GM23338 (cell line): ENCODE results near the gene PLD6.

Source experiments
- CREB1 ChIP-seq: fragments of 250-450 bp; sonication (Bioruptor Pico); IDR thresholded peaks from 2 replicates; pipeline ENCODE4 v1.5.0; 2020; ENCODE audit warnings: low read depth, mild to moderate bottlenecking, moderate library complexity
- ETS1 ChIP-seq: IDR thresholded peaks from 2 replicates; pipeline ENCODE4 v1.6.1; 2016; ENCODE audit warnings: antibody characterized with exemption
- EZH2 ChIP-seq: fragments of 200-600 bp; sonication (generic); IDR thresholded peaks from one replicate; pipeline ENCODE4 v1.8.0; 2017; ENCODE audit warnings: antibody characterized with exemption, mild to moderate bottlenecking, low read depth; ENCODE audit not compliant: unreplicated experiment
- EZH2phosphoT487 ChIP-seq: fragments of 200-600 bp; sonication (generic); IDR thresholded peaks from one replicate; pipeline ENCODE4 v1.8.1; 2018; ENCODE audit warnings: antibody characterized with exemption; ENCODE audit not compliant: unreplicated experiment
- JUNB ChIP-seq: IDR thresholded peaks from one replicate; pipeline ENCODE4 v1.6.1; 2016; ENCODE audit warnings: antibody characterized with exemption; ENCODE audit not compliant: unreplicated experiment
- POLR2AphosphoS5 ChIP-seq: IDR thresholded peaks from 2 replicates; pipeline ENCODE4 v1.6.1; 2016; ENCODE audit warnings: antibody characterized with exemption, low read depth
- ZNF114 ChIP-seq: fragments of 250-450 bp; sonication (Bioruptor Pico); IDR thresholded peaks from 2 replicates; pipeline ENCODE4 v1.5.0; 2020; ENCODE audit warnings: mild to moderate bottlenecking, moderate library complexity
- ZNF331 ChIP-seq: fragments of 250-450 bp; sonication (Bioruptor Pico); IDR thresholded peaks from 2 replicates; pipeline ENCODE4 v1.5.0; 2020; ENCODE audit warnings: low read depth, mild to moderate bottlenecking, moderate library complexity
- TF ChIP-seq, protein P1 (sequence below): IDR thresholded peaks from one replicate; pipeline ENCODE4 v1.6.1; 2018; ENCODE audit warnings: antibody characterized with exemption; ENCODE audit not compliant: unreplicated experiment
- TF ChIP-seq, protein P2 (sequence below), 2 experiments: fragments of 200-600 bp in 1 of 2; sonication (generic) in 1 of 2; conservative IDR thresholded peaks; 2 replicates each; pipeline versions ENCODE4 v1.5.1 to v1.6.1; 2016 to 2017; ENCODE audit warnings: antibody characterized with exemption in 2 of 2, low read depth in 2 of 2, mild to moderate bottlenecking in 2 of 2, moderate library complexity in 1 of 2

DNA sequence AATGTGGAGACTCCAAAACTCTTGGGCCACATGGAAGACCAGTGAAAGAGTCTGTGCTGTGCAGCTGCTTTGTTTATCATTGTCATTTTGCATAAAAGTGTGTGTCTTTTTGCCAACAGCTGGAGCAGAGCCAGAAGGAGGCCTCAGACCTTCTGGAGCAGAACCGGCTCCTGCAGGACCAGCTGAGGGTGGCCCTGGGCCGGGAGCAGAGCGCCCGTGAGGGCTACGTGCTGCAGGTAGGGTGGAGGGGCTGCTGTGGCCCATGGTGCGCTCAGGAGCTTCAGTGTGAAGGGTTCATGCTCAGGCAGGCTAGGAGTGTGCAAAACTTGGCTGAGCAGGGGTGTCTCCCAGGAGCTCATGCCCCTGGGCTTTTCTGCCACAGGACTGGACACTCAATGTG, 45.0 kb downstream of the PLD6 start:
- TF ChIP-seq, protein P1, sequence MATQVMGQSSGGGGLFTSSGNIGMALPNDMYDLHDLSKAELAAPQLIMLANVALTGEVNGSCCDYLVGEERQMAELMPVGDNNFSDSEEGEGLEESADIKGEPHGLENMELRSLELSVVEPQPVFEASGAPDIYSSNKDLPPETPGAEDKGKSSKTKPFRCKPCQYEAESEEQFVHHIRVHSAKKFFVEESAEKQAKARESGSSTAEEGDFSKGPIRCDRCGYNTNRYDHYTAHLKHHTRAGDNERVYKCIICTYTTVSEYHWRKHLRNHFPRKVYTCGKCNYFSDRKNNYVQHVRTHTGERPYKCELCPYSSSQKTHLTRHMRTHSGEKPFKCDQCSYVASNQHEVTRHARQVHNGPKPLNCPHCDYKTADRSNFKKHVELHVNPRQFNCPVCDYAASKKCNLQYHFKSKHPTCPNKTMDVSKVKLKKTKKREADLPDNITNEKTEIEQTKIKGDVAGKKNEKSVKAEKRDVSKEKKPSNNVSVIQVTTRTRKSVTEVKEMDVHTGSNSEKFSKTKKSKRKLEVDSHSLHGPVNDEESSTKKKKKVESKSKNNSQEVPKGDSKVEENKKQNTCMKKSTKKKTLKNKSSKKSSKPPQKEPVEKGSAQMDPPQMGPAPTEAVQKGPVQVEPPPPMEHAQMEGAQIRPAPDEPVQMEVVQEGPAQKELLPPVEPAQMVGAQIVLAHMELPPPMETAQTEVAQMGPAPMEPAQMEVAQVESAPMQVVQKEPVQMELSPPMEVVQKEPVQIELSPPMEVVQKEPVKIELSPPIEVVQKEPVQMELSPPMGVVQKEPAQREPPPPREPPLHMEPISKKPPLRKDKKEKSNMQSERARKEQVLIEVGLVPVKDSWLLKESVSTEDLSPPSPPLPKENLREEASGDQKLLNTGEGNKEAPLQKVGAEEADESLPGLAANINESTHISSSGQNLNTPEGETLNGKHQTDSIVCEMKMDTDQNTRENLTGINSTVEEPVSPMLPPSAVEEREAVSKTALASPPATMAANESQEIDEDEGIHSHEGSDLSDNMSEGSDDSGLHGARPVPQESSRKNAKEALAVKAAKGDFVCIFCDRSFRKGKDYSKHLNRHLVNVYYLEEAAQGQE = no peak
- TF ChIP-seq ZNF331 (no peak), EZH2phosphoT487 (no peak), JUNB (no peak), EZH2 (no peak), POLR2AphosphoS5 (no peak), ETS1 (no peak), CREB1 (CRISPR knock-in tag) (no peak), ZNF114 (CRISPR knock-in tag) (no peak)
- TF ChIP-seq, protein P2, sequence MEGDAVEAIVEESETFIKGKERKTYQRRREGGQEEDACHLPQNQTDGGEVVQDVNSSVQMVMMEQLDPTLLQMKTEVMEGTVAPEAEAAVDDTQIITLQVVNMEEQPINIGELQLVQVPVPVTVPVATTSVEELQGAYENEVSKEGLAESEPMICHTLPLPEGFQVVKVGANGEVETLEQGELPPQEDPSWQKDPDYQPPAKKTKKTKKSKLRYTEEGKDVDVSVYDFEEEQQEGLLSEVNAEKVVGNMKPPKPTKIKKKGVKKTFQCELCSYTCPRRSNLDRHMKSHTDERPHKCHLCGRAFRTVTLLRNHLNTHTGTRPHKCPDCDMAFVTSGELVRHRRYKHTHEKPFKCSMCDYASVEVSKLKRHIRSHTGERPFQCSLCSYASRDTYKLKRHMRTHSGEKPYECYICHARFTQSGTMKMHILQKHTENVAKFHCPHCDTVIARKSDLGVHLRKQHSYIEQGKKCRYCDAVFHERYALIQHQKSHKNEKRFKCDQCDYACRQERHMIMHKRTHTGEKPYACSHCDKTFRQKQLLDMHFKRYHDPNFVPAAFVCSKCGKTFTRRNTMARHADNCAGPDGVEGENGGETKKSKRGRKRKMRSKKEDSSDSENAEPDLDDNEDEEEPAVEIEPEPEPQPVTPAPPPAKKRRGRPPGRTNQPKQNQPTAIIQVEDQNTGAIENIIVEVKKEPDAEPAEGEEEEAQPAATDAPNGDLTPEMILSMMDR (conservative IDR thresholded peaks at IDR 0.05; ENCODE audit: low read depth in 2 of 2) = no peak
